Measurements from ENCODE around the gene SOBP. TPM values are rescaled to one million over a fixed set of nuclear protein-coding genes. Genes with fewer than 3 reads are reported as not detected.

The SOBP gene
- total RNA-seq, 1 experiment from 2014 or later: 10.1 TPM

GRCh38 chr6:107582086-107582485 lies 92.2 kb downstream of the SOBP start:
- 0 out of 2 replicates have a peak overlapping the region, but pooled peaks have one; percentile 20 for H3K27ac Mint-ChIP-seq
- H3K4me3 Mint-ChIP-seq: no peak overlapping the region
- POLR2A ChIA-PET: no interaction called here
- no peak for TF ChIP-seq ZNF138 (CRISPR knock-in tag; conservative IDR thresholded peaks at IDR 0.05)
- ATAC-seq: no peak
- H3K27me3 Mint-ChIP-seq (ENCODE audit: low read depth): no peaks in the 10 kb centered on the region
- H3K9me3 Mint-ChIP-seq: peaks cover 4% of the 10 kb centered on the region
- H3K4me1 Mint-ChIP-seq: peaks cover 54% of the 10 kb centered on the region
- CTCF ChIA-PET: no interaction called here
- H3K36me3 Mint-ChIP-seq: peaks cover 3% of the 10 kb centered on the region; the same call in 1 of the 2 replicates
- no peak for DNase-seq (ENCODE audit: low spot score)

DNA sequence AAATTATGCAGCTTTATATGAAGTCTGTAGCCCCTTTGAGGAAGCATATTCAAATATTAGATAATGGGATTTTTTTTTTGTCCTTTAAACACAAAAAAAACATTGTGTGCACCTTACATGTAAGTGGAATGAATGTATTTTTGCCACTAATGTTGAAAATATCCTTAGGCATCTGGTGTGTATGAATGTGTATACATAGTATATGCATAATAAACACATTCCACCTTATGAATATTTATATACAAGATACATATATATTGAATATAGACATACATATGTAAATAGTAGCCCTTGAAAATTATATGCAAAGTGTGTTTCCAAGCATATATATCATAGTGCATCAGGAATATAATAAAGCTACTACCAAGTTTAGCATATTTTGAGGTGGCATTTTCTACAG lies 94.8 kb downstream of the SOBP start:
- DNase-seq (ENCODE audit: low spot score): no peak
- no peak for ATAC-seq
- Mint-ChIP-seq H3K27me3 (ENCODE audit: low read depth) (no peaks in the 10 kb centered on the region), H3K9me3 (peaks cover 4% of the 10 kb centered on the region), H3K4me3 (no peak overlapping the region), H3K36me3 (peaks cover 3% of the 10 kb centered on the region; the same call in 1 of the 2 replicates), H3K4me1 (peaks cover 48% of the 10 kb centered on the region), H3K27ac (no peak overlapping the region)
- ChIA-PET CTCF (no interaction called here), POLR2A (no interaction called here)
- TF ChIP-seq, protein P1, sequence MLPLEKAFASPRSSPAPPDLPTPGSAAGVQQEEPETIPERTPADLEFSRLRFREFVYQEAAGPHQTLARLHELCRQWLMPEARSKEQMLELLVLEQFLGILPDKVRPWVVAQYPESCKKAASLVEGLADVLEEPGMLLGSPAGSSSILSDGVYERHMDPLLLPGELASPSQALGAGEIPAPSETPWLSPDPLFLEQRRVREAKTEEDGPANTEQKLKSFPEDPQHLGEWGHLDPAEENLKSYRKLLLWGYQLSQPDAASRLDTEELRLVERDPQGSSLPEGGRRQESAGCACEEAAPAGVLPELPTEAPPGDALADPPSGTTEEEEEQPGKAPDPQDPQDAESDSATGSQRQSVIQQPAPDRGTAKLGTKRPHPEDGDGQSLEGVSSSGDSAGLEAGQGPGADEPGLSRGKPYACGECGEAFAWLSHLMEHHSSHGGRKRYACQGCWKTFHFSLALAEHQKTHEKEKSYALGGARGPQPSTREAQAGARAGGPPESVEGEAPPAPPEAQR (CRISPR knock-in tag; IDR thresholded peaks at IDR 0.05): no peak
- TF ChIP-seq ZNF396 (CRISPR knock-in tag; IDR thresholded peaks at IDR 0.05; ENCODE audit: borderline replicate concordance) (no peak), SMAD4 (CRISPR knock-in tag; IDR thresholded peaks at IDR 0.05) (no peak), SOX15 (CRISPR knock-in tag; IDR thresholded peaks at IDR 0.05) (no peak), NR2C2 (CRISPR knock-in tag; IDR thresholded peaks at IDR 0.05) (no peak)
- TF ChIP-seq, protein P2, sequence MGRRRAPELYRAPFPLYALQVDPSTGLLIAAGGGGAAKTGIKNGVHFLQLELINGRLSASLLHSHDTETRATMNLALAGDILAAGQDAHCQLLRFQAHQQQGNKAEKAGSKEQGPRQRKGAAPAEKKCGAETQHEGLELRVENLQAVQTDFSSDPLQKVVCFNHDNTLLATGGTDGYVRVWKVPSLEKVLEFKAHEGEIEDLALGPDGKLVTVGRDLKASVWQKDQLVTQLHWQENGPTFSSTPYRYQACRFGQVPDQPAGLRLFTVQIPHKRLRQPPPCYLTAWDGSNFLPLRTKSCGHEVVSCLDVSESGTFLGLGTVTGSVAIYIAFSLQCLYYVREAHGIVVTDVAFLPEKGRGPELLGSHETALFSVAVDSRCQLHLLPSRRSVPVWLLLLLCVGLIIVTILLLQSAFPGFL (CRISPR knock-in tag; IDR thresholded peaks at IDR 0.05; ENCODE audit: borderline replicate concordance): no peak
- TF ChIP-seq, protein P3, sequence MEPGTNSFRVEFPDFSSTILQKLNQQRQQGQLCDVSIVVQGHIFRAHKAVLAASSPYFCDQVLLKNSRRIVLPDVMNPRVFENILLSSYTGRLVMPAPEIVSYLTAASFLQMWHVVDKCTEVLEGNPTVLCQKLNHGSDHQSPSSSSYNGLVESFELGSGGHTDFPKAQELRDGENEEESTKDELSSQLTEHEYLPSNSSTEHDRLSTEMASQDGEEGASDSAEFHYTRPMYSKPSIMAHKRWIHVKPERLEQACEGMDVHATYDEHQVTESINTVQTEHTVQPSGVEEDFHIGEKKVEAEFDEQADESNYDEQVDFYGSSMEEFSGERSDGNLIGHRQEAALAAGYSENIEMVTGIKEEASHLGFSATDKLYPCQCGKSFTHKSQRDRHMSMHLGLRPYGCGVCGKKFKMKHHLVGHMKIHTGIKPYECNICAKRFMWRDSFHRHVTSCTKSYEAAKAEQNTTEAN (CRISPR knock-in tag; IDR thresholded peaks at IDR 0.05): no peak

GRCh38 chr6:107585815-107586435 lies 96.0 kb downstream of the SOBP start:
- POLR2A ChIA-PET: no interaction called here
- no peak overlapping the region for H3K4me3 Mint-ChIP-seq
- TF ChIP-seq FOXP4 (CRISPR knock-in tag; IDR thresholded peaks at IDR 0.05) (no peak), E2F4 (CRISPR knock-in tag; IDR thresholded peaks at IDR 0.05; ENCODE audit: borderline replicate concordance, low read depth) (no peak), ATF1 (CRISPR knock-in tag; IDR thresholded peaks at IDR 0.05) (no peak), ETV6 (CRISPR knock-in tag; IDR thresholded peaks at IDR 0.05) (no peak), PRRX2 (CRISPR knock-in tag; IDR thresholded peaks at IDR 0.05) (no peak), ZNF281 (CRISPR knock-in tag; IDR thresholded peaks at IDR 0.05) (no peak), RELA (CRISPR knock-in tag; IDR thresholded peaks at IDR 0.05; ENCODE audit: borderline replicate concordance) (no peak)
- H3K9me3 Mint-ChIP-seq: peaks cover 4% of the 10 kb centered on the region
- H3K4me1 Mint-ChIP-seq: peaks cover 48% of the 10 kb centered on the region
- ATAC-seq (peak; percentile 78), DNase-seq (ENCODE audit: low spot score) (no peak)
- H3K36me3 Mint-ChIP-seq: peaks cover 3% of the 10 kb centered on the region; the same call in 1 of the 2 replicates
- no peaks in the 10 kb centered on the region for H3K27me3 Mint-ChIP-seq (ENCODE audit: low read depth)
- peak overlapping the region; percentile 38 for H3K27ac Mint-ChIP-seq
- CTCF ChIA-PET: interaction anchor here (0.6 to 1.0 kb wide), 3 partner anchors 9 to 147 kb away, joined by 3 to 6 read pairs (median 3); no protein-coding TSS in a partner anchor

Data from WTC11 (cell line).